Pancreas (tissue), 10 donors: Measurements from ENCODE around the gene APBB2. TPM values are rescaled to one million over a fixed set of nuclear protein-coding genes. Genes with fewer than 3 reads are reported as not detected.

Source experiments
- ATAC-seq, 4 donors: fragments of 200-7000 bp; cut with Tn5 transposase; one replicate each; pipeline versions ENCODE4 v1.8.0 to v1.9.1; 2020; ENCODE audit warnings: mild to moderate bottlenecking in 4 of 4, moderate library complexity in 4 of 4
- DNase-seq, 6 donors: peaks; one replicate each; pipeline ENCODE4 v3.0.0-alpha.2; 2020
- FAIRE-seq: peaks from 2 replicates; lab custom pipeline; 2012; peaks lifted over from hg19 to GRCh38; lab: Jason Lieb, UNC
- H3K27ac ChIP-seq, 4 donors: fragments of 200-600 bp; sonication (generic); 1 replicate in 3 of 4; 2 replicates in 1 of 4; pipeline versions ENCODE4 v1.5.0 to v1.8.0; 2020
- H3K27me3 ChIP-seq, 4 donors: fragments of 200-600 bp; one replicate each; pipeline ENCODE4 v1.8.0; 2021
- H3K36me3 ChIP-seq, 3 donors: fragments of 200-600 bp; sonication (generic) in 1 of 3; one replicate each; pipeline versions ENCODE4 v1.5.0 to v1.8.0; 2020 to 2021
- H3K4me1 ChIP-seq, 3 donors: fragments of 200-600 bp; one replicate each; pipeline ENCODE4 v1.8.0; 2021
- H3K4me3 ChIP-seq, 4 donors: fragments of 200-600 bp; sonication (generic) in 2 of 4; one replicate each; pipeline versions ENCODE4 v1.5.0 to v1.8.0; 2020 to 2021
- H3K9me3 ChIP-seq, 4 donors: fragments of 200-600 bp; one replicate each; pipeline ENCODE4 v1.8.0; 2021
- CTCF ChIP-seq, 4 donors: fragments of 200-600 bp; sonication (generic) in 3 of 4; IDR thresholded peaks; one replicate each; pipeline versions ENCODE4 v1.5.0 to v1.8.0; 2021; ENCODE audit warnings: antibody characterized with exemption in 4 of 4
- WGBS, 2 donors: extraction: QIAGEN DNeasy Blood & Tissue Kit; methylation state at CpG; one replicate each; pipeline ENCODE4 v1.1.7; 2013; 5-methylcytosine and 5-hydroxymethylcytosine counted together
- intact Hi-C, 3 donors: fragments of 100-400 bp; cut with DNase I; formaldehyde crosslinking; loops; one replicate each; pipeline versions ENCODE4 v1.11.1 to v1.14.2; 2022
- polyA plus RNA-seq, 2 donors: library from polyadenylated mRNA; stranded (reverse); fragments of 200-250 nt; gene quantifications; one replicate each; pipeline ENCODE4 v1.2.3, GENCODE V29; 2013
- total RNA-seq, 6 donors: library from RNA; stranded (reverse); fragmentation: NEBNext Ultra II Directional in 4 of 6; extraction: Animal tissue kit (Norgen Biotek cat#: 25700) in 4 of 6; gene quantifications; one replicate each; pipeline versions ENCODE4 v1.2.1 to v1.2.4, GENCODE V29; 2021 to 2023
- donor health status: healthy with polysubstance abuse.
- donor health status: DM: no; HTN: no; CAD: no; lungs with moderate emphysema.
- donor health status: DM: no; HTN: no; CAD: no.
- donor health status: control.
- donor health status: control.
- donor health status: Bipolar disorder and iron deficiency.
- donor health status: DM: yes; HTN: yes; CAD: no.
- donor health status: DM: no; HTN: no; CAD: no.
- donor health status: DM: no; HTN: no; CAD: no.
- donor health status: DM: yes; HTN: yes; CAD: no.

APBB2 gene
- total and polyA plus RNA-seq, 8 donors, result 9.1 to 21.6 (median 11.5) TPM

- intact Hi-C loops, result no loop called here
- Histone ChIP-seq H3K27me3 (no peaks in the 10 kb centered on the region), H3K4me3 (no peak overlapping the region), H3K4me1 (peaks cover 0 to 4% (median under 1%) of the 10 kb centered on the region in 3 donors), H3K36me3 (no peaks in the 10 kb centered on the region), H3K9me3 (no peaks in the 10 kb centered on the region), H3K27ac (no peak overlapping the region)
- no peak for ATAC-seq
- FAIRE-seq, result no peak
- DNase-seq, result no peak
- no peak for TF ChIP-seq CTCF (IDR thresholded peaks at IDR 0.05)
- 84 to 85% methylated on average over 3 of the region's 3 CpGs for WGBS, 2 donors
Measured at GRCh38 chr4:41192136-41192535, 22.2 kb downstream of the APBB2 start.

GRCh38 chr4:41189666-41190065 is 24.7 kb downstream of the APBB2 start:
- 75 to 86% methylated on average over 2 of the region's 2 CpGs for WGBS, 2 donors
- no peak for FAIRE-seq
- no peak overlapping the region for H3K27ac ChIP-seq

GRCh38 chr4:41189076-41189475 is 25.3 kb downstream of the APBB2 start:
- no peak overlapping the region for H3K27ac ChIP-seq

More at GRCh38 chr4:41189666-41190065, 24.7 kb downstream of the APBB2 start:
- H3K9me3 ChIP-seq, result no peaks in the 10 kb centered on the region
- DNase-seq (no peak), ATAC-seq (no peak)
- TF ChIP-seq CTCF (IDR thresholded peaks at IDR 0.05), result no peak
- H3K27me3 ChIP-seq, result no peaks in the 10 kb centered on the region
- intact Hi-C loops, result no loop called here
- no peaks in the 10 kb centered on the region for H3K36me3 ChIP-seq
- no peak overlapping the region for H3K4me3 ChIP-seq
- peaks cover 8 to 12% (median 11%) of the 10 kb centered on the region in 3 donors for H3K4me1 ChIP-seq

GRCh38 chr4:41185614-41186592 is 28.4 kb downstream of the APBB2 start:
- Histone ChIP-seq H3K4me1 (peaks cover 8 to 12% (median 11%) of the 10 kb centered on the region in 3 donors), H3K27me3 (no peaks in the 10 kb centered on the region), H3K36me3 (no peaks in the 10 kb centered on the region), H3K9me3 (no peaks in the 10 kb centered on the region), H3K4me3 (no peak overlapping the region), H3K27ac (no peak overlapping the region)
- FAIRE-seq (no peak), DNase-seq (no peak), ATAC-seq (peak in 3 of 4 donors; percentile 14 to 74 (median 24))
- no peak for TF ChIP-seq CTCF (IDR thresholded peaks at IDR 0.05)
- intact Hi-C loops, result no loop called here
- WGBS, 2 donors, result 22 to 37% methylated on average over 5 of the region's 5 CpGs

More at GRCh38 chr4:41189076-41189475, 25.3 kb downstream of the APBB2 start:
- intact Hi-C loops, result no loop called here
- H3K4me1 ChIP-seq, result peaks cover 8 to 12% (median 11%) of the 10 kb centered on the region in 3 donors
- DNase-seq (no peak), ATAC-seq (no peak), FAIRE-seq (no peak)
- WGBS, 2 donors, result 79 to 85% methylated on average over 2 of the region's 2 CpGs
- no peak overlapping the region for H3K4me3 ChIP-seq
- H3K36me3 ChIP-seq, result no peaks in the 10 kb centered on the region
- no peaks in the 10 kb centered on the region for H3K9me3 ChIP-seq
- H3K27me3 ChIP-seq, result no peaks in the 10 kb centered on the region
- no peak for TF ChIP-seq CTCF (IDR thresholded peaks at IDR 0.05)
